Measurements from ENCODE around the gene DPT. TPM values are rescaled to one million over a fixed set of nuclear protein-coding genes. Genes with fewer than 3 reads are reported as not detected.

DPT gene
- polyA plus RNA-seq, 1 donor (not counting 4 experiments of a cell fraction or from before 2014, with no cell fraction given): not detected

DNA sequence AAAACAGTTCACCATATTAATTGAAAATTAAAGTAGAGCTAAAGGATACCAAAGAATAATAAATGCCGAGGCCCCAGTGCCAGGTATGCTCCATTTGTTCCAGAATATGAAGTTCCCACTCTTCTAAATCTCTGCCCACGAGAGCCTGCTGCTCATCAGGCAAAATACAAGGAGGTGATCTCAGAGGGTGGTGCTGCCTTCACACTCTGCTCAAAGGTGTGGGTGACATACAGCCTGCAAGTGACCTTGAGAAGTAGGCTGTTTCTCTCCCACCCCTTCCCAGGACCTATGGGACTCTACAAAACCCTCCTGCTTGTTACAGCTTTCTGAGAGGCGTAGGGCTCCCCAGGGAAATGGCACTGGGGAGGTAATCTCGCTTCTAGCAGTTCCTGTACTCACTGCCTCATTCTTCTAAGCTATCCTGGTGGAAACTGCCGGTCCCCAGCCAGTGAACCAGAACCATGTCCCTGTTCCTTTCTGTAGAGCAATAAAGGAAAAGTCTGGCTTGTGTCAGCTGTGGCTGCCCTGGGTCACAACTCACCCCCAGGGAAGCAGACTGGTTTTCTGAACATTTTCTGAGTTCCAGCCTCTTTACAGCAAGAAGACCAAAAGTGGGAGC is 26.9 kb upstream of the DPT start:
- Histone ChIP-seq H3K4me3 (ENCODE audit: control insufficient read depth in 2 of 3, extremely low read depth in 1 of 3, insufficient read depth in 2 of 3, low read depth in 1 of 3, low read length in 3 of 3) (no peak overlapping the region), H3K4me2 (ENCODE audit: control insufficient read depth, extremely low read depth, insufficient read depth, low read depth, low read length) (no peak overlapping the region), H2AFZ (ENCODE audit: control insufficient read depth, low read length) (no peak overlapping the region), H3K27ac (ENCODE audit: control insufficient read depth, insufficient read depth, low read length) (no peak overlapping the region), H3K79me2 (ENCODE audit: control insufficient read depth, insufficient read depth, low read length) (no peaks in the 10 kb centered on the region), H3K9me3 (ENCODE audit: control insufficient read depth, low read depth, low read length) (no peaks in the 10 kb centered on the region), H3K9me1 (ENCODE audit: control insufficient read depth, extremely low read depth, insufficient read depth, low read length) (no peaks in the 10 kb centered on the region), H4K20me1 (ENCODE audit: control insufficient read depth, extremely low read depth, insufficient read depth, low read length) (no peaks in the 10 kb centered on the region), H3K9ac (ENCODE audit: control insufficient read depth, extremely low read depth, insufficient read depth, low read length) (no peak overlapping the region), H3K36me3 (ENCODE audit: control insufficient read depth in 2 of 2, extremely low read depth in 1 of 2, insufficient read depth in 2 of 2, low read length in 2 of 2) (no peaks in the 10 kb centered on the region), H3K27me3 (ENCODE audit: control insufficient read depth, extremely low read depth, insufficient read depth, low read length) (no peaks in the 10 kb centered on the region), H3K4me1 (ENCODE audit: control insufficient read depth, extremely low read depth, insufficient read depth, low read length) (no peaks in the 10 kb centered on the region)
- TF ChIP-seq EZH2 (IDR thresholded peaks at IDR 0.05; ENCODE audit: low read length): no peak
- TF ChIP-seq, protein P1, sequence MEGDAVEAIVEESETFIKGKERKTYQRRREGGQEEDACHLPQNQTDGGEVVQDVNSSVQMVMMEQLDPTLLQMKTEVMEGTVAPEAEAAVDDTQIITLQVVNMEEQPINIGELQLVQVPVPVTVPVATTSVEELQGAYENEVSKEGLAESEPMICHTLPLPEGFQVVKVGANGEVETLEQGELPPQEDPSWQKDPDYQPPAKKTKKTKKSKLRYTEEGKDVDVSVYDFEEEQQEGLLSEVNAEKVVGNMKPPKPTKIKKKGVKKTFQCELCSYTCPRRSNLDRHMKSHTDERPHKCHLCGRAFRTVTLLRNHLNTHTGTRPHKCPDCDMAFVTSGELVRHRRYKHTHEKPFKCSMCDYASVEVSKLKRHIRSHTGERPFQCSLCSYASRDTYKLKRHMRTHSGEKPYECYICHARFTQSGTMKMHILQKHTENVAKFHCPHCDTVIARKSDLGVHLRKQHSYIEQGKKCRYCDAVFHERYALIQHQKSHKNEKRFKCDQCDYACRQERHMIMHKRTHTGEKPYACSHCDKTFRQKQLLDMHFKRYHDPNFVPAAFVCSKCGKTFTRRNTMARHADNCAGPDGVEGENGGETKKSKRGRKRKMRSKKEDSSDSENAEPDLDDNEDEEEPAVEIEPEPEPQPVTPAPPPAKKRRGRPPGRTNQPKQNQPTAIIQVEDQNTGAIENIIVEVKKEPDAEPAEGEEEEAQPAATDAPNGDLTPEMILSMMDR (optimal IDR thresholded peaks at IDR 0.05 in 1 of 3, IDR thresholded peaks at IDR 0.05 in 1 of 3, conservative IDR thresholded peaks at IDR 0.05 in 1 of 3; ENCODE audit: extremely low read depth in 1 of 3, insufficient read depth in 2 of 3, low read length in 3 of 3): no peak
- DNase-seq (ENCODE audit: low read depth, low spot score) (no peak), FAIRE-seq (no peak)
- dilution Hi-C loops (cut with MboI; ENCODE audit: extremely low pct_ligation_motif_present, low sequenced_read_pairs): no loop called here

DNA sequence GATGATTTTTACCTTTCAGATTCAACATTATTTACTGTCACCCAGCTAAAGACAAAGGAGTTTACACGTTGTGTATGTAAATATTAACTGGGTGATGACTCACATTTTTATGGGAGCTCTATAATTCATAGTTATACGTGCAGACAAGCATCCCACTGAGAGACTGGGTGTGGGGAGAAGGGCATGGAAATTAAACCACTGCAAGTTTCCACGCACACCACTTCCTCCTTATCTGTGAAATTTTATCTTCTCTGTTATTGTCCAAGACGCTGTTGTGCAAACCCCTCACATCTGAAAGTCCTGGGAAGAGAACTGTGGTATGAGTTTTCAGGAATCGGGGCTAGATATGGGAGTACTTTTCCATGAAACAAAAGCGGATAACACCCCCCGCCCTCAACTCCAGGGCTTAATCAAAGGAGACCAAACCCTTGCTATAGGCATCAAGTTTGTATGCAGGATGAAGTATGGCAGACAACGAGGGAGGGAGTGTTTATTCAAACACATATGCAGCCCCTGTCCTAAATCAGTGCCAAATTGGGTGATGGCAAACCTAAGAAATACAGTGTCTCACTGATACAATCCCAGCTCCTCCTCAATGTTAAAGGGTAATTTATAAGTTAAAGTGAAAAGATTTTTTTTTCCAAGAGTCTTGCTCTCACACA is 23.3 kb upstream of the DPT start:
- Histone ChIP-seq H3K79me2 (ENCODE audit: control insufficient read depth, insufficient read depth, low read length) (no peaks in the 10 kb centered on the region), H3K27ac (ENCODE audit: control insufficient read depth, insufficient read depth, low read length) (no peak overlapping the region), H4K20me1 (ENCODE audit: control insufficient read depth, extremely low read depth, insufficient read depth, low read length) (no peaks in the 10 kb centered on the region), H3K27me3 (ENCODE audit: control insufficient read depth, extremely low read depth, insufficient read depth, low read length) (no peaks in the 10 kb centered on the region), H3K9ac (ENCODE audit: control insufficient read depth, extremely low read depth, insufficient read depth, low read length) (no peak overlapping the region), H3K36me3 (ENCODE audit: control insufficient read depth in 2 of 2, extremely low read depth in 1 of 2, insufficient read depth in 2 of 2, low read length in 2 of 2) (no peaks in the 10 kb centered on the region), H3K4me1 (ENCODE audit: control insufficient read depth, extremely low read depth, insufficient read depth, low read length) (no peaks in the 10 kb centered on the region), H3K4me3 (ENCODE audit: control insufficient read depth in 2 of 3, extremely low read depth in 1 of 3, insufficient read depth in 2 of 3, low read depth in 1 of 3, low read length in 3 of 3) (no peak overlapping the region), H3K4me2 (ENCODE audit: control insufficient read depth, extremely low read depth, insufficient read depth, low read depth, low read length) (no peak overlapping the region), H3K9me3 (ENCODE audit: control insufficient read depth, low read depth, low read length) (no peaks in the 10 kb centered on the region), H3K9me1 (ENCODE audit: control insufficient read depth, extremely low read depth, insufficient read depth, low read length) (no peaks in the 10 kb centered on the region), H2AFZ (ENCODE audit: control insufficient read depth, low read length) (no peak overlapping the region)
- DNase-seq (ENCODE audit: low read depth, low spot score) (no peak), FAIRE-seq (no peak)
- dilution Hi-C loops (cut with MboI; ENCODE audit: extremely low pct_ligation_motif_present, low sequenced_read_pairs): no loop called here
- TF ChIP-seq EZH2 (IDR thresholded peaks at IDR 0.05; ENCODE audit: low read length): no peak
- TF ChIP-seq, protein P1 (optimal IDR thresholded peaks at IDR 0.05 in 1 of 3, IDR thresholded peaks at IDR 0.05 in 1 of 3, conservative IDR thresholded peaks at IDR 0.05 in 1 of 3; ENCODE audit: extremely low read depth in 1 of 3, insufficient read depth in 2 of 3, low read length in 3 of 3): no peak

All from keratinocyte (primary cell).